HG03280 (cell line): ENCODE data around the gene PRKCA.
"Not testable (repeated sequence)": the region's sequence is repeated elsewhere in the genome, so short reads cannot be mapped to it uniquely, and the experiment has no call there.

Experiments used
- ATAC-seq: cut with Tn5 transposase; IDR thresholded peaks from one replicate; pipeline ENCODE4 v1.9.1; 2021; ENCODE audit warnings: mild to moderate bottlenecking, moderate library complexity; ENCODE audit not compliant: unreplicated experiment

Gene PRKCA

DNA sequence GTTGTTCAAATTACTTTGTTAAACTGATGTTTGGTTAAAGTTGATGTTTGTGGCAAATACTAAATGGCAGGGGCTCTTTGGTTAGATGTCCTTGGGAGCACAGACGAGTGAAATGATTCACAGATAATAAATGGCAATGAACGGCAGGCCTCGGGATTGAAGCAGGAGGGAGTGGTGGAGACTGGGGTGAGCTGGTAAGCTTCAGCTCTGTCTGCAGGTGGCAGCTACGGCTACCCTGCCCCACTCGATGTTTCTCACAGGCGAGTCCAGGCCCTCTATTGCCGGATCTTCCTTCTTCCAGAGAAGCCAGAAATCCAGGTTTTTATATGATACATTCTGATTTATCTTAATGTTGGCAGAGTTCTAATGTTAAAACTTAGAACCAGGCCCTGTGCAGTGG, 387.8 kb downstream of the PRKCA start:
- ATAC-seq, result no peak

DNA sequence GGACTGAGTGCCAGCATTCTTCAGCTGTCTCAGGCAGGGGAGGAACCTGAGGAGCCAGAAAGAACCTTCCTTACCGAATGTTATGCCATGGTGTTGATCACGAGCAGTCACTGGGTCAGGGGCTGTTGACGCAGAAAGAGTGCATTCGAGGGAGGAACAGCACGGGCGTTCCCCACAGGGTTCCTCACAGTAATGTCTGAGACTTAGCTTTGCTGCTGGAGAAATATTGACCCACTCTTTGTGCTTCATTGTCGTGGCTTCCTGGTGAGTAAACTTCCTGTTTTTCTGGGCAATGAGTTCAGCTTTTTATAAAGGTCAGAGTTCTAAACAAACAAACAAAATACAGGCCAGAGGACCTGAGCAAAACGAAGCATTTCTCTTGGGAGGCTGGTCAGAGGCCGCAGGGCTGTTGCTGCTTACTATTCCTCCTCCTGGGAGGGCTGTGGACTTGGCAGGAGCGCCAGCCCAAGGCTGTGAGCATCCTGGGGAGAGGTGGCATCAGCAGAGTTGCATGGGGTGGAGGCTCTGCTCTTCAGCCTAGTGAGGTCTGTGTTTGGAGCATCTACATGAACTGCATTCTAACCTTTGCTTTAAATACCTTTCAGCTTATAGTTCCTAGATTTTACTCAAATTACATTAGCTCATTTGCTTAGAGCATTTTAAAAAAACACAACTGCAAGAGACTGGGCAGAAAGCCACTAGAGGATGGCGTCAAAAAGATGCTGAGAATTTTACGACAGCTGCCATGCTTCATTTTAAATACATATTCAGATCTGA, 389.4 kb downstream of the PRKCA start:
- ATAC-seq, result no peak

DNA sequence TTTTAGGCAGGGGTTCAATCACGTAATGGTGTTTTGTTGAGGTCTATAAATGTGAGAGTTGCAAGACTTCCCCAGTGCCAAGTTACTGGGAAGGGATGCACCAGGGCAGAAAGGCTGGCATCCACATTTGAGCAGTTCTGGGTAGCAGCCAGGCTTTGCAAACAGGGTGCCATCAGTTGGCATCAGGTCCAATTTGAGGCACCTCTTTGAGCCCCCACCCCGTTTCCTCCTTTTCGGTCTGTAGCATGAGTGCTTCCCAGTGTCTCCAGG, 389.9 kb downstream of the PRKCA start:
- ATAC-seq, result no peak

DNA sequence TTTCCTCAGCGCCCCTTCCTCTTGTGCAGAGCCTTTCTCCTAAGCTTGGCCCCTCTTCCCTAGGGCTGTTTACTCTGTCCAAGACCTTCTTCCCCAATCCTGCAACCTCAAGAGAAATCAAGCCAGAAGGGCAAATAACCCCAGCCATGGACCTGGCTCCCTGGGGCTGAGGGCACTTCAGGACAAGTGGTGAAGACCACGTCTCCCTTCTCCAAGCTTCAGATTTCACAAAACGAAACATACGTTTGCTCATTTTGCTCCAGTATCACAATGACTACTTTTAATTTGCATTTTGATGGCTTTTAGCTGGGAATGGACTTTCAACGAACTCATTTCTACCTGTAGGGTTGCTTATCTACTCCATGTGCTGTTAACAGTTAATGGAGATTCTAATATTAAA, 392.7 kb downstream of the PRKCA start:
- ATAC-seq, result no peak

DNA sequence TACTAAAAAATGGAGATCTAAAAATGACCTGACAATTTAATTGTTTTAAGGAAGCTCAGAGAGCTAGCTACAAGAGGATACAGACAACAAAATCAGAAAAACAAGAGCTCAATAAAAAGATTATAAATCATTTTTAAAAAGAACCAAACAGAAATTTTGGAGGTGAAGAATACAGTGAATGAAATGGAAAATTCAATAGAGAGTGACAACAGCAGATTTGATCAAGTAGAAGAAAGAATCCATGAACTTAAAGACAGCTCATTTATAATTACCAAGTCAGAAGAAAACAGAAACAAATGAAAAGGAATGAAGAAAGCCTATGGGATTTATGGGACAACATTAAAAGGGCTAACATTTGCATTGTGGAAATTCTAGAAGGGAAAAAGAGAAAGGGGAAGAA, 395.9 kb downstream of the PRKCA start:
- ATAC-seq, result no peak

DNA sequence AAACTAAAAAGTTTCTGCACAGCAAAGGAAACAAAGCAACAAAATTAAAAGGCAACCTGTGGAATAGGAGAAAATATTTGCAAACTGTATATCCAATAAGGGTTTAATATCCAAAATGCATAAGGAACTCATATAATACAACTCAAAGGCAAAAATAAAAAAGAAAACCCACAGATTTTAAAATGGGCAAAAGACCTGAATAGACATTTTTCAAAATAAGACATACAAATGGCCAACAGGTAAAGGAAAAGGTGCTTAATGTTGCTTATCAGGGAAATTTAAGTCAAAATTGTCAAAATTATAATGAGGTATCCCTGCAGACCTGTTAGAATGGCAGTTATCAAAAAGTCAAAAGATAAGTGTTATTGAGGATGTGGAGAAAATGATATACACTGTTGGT, 399.0 kb downstream of the PRKCA start:
- no peak for ATAC-seq

DNA sequence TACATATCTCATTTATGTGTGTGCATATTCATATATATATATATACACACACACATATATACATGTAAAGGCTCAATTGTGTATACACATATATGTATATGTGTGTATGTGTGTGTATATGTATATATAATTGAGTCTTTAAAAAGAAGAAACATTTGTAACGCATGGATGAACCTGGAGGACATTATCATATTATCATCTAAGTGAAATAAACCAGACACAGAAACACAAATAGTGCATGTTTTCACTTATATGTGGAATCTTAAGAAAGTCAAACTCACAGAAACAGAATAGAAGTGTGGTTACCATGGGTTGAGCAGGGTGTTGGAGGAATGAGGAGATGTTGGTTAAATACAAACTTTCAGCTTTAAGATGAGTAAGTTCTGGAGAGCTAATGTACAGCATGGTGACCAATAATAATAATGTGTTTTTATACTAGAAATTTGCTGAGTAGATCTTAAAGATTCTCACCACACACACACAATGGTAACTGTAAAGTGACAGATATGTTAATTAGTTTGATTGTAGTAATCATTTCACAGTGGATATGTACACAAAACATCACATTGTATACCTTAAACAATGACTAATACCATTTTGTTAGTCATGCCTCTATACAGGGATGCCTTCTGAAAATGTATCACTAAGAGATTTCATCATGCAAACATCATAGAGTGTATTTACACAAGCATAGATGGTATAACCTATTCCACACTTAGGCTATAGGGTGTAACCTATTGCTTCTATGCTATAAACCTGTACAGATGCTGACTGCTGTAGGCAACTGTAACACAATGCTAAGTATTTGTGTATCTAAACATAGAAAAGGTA, 399.9 kb downstream of the PRKCA start:
- ATAC-seq, result no peak

DNA sequence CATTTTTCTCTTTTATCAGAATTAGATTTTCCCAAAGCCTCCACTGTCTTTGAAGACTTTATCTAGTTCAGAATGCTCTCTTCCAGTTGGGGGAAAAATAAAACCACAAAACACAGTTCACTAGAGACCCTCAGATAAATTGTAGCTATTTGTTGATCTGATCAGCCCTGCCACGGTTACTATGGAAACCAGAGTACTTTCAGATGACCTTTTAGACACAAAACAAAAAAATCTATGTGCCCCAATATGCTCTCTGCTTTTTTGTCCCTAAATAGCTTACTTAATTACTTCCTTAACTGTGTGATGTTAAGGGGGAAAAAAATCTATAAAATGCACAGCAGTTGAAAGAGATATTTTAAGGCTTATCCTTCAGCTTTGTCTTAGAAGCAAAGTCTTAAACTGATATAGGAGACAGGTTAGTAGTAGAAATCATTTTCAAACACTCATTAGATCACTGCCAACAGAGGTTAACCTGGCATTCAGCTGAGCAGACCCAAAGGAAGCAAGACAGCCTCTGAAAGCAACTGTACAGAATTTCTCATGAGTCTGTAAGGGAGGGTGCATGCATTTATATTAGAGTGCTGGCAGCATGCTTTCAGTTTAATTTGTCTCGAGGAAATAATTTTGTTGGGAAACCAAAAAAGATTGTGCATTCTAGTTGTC, 402.6 kb downstream of the PRKCA start:
- no peak for ATAC-seq

DNA sequence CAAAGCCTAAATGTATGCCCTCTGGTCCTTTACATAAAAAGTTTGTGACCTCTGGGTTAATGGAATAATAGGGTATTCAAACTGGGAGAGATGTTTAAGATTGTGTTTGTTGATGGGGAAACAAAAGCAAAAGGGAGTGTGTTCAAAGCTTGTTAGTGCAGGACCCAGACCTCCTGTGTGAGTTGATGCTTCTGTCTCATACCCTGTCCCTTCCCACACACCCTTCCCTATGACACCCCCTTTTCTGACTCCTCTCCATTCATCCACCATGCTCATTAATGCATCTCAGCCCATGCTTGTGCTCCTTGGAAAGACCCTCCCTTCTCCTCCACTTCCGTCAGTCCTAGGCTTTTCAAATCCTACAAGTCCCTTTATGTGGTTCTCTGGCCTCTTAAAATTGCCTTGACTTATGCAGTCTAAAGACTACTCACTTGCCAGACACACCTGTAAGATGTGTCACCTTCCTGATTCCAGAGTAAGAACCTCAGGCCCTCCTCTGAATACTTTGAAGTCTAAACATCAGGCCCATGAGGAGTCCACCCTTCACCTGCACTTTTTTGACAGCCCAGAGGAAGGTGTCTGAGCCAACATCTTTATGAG, 404.5 kb downstream of the PRKCA start:
- no peak for ATAC-seq

DNA sequence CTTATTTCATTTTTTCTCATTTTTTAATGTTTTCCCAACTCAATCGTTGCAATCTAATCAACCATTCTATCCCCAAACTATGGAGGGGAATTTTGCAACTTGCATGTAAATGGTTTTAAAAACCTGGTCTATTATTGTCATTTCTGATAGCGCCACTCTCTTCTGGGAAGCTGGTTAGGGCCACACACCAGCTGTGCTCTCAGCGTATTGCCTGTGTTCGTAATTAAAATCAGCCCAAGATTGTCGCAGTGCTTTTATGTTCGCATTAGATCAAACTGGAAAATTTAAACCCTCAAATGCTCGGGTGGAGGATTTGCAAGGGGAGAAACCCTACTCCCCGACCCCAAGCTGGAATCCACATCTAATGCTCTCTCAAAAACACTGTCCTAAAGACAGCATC, 409.0 kb downstream of the PRKCA start:
- ATAC-seq, result no peak

DNA sequence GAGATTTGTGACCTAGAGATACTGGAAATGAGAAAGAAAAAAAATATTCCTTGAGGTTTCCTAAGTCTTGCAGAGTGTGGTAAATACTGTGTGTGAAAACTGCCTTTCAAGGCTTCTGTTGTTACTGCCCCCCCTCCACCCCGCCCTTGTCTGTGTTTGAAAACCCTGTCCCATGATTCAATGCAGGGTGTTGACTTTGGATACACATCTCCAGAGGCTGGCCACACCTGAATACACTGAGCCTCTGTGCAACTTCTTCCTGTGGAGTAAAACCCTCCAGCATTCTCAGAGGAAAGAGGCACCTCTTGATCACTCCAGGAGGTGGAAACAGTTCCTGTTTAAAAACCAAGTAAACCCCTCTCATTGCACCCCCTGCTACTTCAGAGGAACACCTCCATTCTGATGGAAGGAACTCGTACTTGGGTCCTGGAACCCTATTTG, 409.5 kb downstream of the PRKCA start:
- ATAC-seq, result no peak

DNA sequence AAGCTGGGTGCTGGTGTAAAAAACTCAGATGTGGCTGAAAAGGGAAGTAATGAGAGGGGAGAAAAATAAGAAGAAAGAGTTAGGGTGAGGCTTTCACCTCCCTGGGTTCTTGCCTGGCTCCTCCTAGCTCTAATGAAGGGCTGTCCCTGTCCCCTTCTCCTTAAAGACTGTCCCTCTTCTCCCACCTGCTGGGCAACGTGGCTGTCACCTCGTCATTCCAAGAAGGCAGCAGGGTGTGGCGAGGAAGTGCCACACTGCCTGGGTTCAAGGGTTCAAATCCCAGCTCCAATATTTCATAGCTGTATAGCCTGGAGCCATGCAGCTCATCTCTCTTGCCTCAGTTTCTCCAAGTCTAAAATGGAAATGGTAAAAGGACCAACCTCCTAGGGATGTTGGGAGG, 410.0 kb downstream of the PRKCA start:
- no peak for ATAC-seq

DNA sequence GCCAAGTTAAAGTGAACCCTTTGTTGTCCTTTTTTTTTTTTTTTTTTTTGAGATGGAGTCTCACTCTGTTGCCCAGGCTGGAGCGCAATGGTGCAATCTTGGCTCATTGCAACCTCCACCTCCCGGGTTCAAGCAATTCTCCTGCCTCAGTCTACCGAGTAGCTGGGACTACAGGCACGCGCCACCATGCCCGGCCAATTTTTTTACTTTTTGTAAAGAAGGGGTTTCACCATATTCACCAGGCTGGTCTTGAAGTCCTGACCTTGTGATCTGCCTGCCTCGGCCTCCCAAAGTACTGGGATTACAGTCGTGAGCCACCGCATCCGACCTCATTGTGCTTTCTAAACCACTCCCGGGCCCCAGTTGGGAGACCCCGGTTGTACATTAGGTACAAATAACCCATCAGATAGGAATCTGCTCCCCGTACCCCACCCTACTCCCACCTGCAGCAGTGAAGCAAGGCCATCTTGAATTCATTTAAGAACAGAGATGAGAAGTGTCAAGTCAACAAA, 410.7 kb downstream of the PRKCA start:
- not testable (repeated sequence) for ATAC-seq

DNA sequence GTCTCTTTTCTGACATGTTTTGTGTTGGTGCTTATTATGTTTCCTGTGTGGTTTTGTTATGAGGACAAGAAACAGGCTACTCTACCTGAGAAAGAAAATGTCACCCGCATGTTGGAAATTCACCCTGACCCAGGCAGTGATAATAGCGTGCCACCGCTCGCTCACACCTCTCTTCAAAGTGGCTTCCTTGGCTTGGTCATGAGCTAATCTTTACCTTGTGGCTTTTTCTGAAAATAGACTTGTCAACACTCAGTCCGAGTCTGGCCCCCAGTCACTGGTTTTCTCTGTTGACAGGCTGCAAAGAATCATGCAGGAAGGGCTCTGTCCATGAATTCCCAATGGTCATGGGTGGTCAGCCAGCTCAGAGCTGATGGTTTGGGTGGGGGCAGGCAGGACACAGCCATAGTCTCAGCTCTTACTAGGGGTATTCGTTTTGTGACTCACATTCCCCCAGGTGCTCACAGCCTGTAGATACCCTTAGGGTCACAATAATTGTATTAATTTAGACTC, 411.2 kb downstream of the PRKCA start:
- peak; percentile 56 for ATAC-seq

DNA sequence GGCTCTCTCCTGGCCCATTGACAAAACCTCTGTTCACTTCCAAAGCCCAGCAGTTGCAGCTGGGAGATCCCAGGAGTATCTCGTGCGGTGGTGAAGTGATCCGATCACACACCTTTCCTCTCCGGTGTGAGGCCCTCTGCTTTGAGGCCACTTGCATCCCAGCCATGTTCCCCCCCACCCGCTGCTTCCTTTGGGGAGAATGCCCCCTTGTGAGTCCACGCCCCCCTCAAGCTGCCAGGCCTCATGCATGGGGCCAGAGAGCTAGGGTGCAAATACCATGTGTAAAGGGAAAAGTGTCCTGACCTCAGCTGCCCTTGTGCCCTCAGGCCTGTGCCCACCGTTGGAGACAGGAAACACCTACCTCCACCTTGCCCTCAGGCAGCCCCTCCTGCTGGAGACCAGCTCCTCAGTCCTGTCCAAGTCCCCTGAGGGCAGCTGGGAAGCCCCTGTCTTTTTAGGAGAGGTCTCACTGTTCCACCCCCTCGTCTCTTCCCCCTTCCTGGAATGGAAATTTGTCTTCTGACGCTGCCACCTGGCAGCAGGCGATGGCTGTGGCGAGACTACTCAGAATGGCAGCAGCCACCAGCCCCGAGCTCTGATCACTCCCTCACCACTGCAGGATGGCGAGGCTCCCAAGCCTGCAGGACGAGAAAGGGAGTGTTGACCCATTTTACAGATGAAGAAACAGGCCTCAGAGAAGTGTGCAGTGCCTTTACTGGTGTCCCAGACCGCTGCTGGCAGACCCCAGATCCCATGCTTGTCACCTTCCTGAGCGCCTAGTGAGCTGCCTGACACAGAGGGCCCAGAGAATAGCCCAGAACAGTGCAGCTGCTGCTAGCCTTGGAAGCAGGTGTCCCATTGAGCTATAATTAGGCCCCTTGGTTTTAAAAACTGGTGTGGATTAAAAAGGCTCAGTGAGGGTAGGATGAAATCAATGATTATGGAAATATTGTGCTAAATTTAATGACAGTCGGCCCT, 411.9 kb downstream of the PRKCA start:
- no peak for ATAC-seq

DNA sequence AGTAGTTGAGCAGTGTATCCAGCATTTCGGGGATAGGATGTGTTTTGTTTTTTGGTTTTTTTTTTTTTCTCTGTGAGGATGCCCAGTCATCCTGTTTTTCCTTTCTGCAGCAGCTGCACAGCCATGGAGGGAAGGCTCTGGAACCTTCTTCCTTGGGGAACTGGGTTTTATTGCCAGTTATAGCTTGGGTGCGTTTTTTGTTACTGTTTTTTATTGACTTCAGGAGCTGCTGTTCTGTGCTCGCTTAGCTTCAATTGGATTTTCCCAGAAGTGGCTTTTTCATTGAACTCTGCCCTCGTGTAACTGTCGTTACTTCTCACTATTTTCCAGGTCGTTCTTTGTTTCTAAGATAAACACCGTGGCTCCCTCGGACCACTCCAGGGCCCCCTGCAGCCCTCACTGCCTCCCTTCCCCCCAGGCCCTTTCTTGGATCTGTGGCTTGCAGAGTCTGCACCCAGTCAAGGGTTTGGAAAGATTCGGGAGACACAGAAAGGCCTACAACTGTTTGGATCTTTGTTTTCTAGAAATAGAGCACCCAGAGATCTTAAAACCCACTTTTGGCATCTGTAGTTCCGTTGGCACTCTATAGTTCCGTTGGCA, 412.8 kb downstream of the PRKCA start:
- ATAC-seq, result no peak

DNA sequence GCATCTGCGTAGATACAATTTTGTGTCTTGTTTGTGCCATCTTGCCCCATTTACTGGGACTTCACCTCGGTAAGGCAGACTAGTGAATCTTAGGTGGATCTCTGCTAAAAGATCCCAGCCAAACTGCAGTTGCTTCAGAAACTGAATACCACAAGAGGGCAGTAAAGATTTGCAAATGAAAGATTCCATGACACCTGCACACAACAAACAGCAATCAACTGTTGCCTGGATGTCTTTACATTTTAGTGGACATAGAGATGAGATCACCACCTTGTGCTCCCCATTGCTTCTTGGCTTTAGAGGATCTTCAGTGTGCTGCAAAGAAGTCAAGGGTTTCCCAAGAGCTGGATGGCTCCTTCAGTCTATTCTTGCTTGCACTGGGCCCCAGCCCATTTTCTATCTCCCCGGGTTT, 413.3 kb downstream of the PRKCA start:
- ATAC-seq, result no peak

DNA sequence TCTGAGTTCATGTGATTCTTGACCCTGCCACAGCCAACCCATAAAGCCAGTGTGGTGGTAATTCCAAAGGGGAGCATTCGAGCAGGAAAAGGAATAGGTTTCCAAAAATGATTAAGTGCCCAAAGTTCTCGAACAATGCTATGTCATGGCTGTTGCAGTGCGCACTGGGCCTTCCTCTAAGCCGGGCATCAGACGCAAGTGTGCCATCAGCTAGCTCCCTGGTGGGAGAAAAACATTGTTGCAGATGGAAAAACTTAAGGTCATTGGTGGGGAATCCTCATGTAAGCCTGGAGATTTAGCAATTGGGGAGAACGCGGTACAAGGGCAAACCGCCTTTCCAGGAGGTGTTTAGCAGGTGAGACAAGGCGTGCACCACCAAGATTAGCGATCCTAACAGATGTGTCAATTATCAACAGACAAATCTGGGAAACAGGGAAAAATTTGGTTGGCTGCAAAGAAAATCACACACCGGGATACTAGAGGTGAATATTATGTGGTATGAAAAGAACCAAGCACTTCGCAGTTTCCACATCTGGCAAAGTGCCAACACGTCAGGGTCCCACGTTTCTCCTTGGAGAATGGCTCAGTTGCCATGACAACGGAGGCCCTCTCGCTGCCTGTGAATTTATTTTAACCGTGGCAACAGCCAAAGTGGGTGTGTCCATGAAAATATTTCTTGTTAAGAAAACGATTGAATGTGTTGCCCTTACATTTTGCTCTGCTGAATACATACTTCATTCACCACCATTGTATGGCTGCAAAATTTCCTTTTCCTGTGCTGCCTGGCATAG, 414.0 kb downstream of the PRKCA start:
- no peak for ATAC-seq

DNA sequence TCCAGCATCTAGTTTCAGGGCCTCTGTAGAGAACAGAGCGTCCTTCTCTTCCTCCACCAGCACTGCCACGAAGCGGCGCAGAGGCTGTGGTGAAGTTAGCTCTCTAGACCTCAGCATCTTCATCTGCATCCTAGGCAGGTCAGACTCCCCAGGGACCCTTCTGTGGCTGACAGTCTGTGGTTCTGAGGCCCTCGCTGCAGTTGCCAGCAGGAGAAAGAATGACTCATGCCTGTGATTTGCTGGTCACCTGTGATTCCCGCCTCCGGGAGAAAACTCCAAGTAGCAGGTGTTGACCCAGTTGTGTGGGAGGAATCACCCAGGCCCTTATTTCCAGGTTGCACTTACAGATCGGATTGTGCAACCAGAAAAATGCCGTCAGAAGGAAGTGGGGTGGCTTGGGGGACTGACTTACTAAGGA, 415.2 kb downstream of the PRKCA start:
- ATAC-seq, result peak; percentile 48
